GM21723 (cell line): ENCODE results near the gene TSPAN6.
A peak's percentile ranks its signal among the peaks of the same experiment; 100 is the strongest.

Experiments
- ATAC-seq: cut with Tn5 transposase; IDR thresholded peaks from one replicate; pipeline ENCODE4 v1.9.1; 2021; ENCODE audit warnings: mild to moderate bottlenecking, moderate library complexity; ENCODE audit not compliant: unreplicated experiment

TSPAN6 gene, protein sequence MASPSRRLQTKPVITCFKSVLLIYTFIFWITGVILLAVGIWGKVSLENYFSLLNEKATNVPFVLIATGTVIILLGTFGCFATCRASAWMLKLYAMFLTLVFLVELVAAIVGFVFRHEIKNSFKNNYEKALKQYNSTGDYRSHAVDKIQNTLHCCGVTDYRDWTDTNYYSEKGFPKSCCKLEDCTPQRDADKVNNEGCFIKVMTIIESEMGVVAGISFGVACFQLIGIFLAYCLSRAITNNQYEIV

GRCh38 chrX:100636321-100636991 is at the start of gene TSPAN6:
TSS of gene TSPAN6 (minus strand) at chrX:100636806. CDS start at chrX:100636694, 112 bp downstream.
- peak; percentile 93 for ATAC-seq

- ATAC-seq, result no peak
Observed at GRCh38 chrX:100685997-100686305, 49.3 kb upstream of the TSPAN6 start.

DNA sequence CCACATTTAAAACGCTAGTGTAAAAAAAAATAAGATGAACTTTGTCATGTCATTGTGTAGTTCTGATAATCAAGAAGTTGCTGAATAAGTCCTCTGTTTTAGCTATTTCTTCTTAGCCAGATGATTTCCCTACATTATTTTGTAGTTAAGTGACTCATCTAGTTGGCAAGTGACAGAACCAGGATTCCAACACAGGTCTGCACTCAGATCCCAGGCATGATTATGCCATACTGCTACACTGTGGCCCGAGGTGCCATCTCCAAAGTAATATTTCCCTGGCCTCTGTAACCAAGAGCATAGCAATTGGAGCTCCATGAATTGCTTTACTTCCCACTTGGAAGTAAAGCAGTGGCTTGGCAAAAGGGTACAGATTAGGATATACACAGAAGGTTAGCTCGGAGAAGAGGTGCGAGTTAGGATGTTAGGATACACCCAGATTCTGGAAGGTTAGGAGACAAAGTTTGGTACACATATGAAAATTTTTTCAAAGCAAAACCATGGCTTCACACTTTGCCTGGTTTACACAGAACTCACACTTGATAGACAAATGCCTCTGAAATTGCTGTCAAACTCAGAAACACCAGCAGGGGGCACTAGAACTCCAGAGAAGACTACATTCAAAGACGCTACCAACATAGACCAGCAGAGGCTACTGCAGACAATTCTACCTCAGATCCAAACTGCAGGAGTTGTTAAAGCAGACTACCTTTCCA is 48.8 kb upstream of the TSPAN6 start:
- ATAC-seq, result peak; percentile 66

- ATAC-seq, result no peak
Observed at GRCh38 chrX:100682939-100683338, 46.3 kb upstream of the TSPAN6 start.

DNA sequence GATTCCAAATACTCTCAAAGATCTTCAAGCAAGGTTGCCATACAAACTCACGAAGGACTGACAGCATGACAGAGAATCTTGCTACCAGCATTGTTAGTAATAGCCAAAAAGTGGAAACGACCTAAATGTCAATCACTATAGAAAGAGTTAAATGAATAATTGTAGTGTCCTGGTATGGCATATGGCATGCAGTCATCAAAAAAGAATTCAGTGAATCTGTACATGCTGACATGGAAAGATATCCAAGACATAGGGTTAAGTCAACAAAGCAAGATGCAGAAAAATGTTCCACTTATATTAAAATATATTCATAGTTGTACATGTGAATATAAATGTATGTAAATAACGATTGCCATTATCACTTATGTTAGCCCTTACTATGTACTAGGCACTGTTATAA is 45.0 kb upstream of the TSPAN6 start:
- ATAC-seq, result no peak

DNA sequence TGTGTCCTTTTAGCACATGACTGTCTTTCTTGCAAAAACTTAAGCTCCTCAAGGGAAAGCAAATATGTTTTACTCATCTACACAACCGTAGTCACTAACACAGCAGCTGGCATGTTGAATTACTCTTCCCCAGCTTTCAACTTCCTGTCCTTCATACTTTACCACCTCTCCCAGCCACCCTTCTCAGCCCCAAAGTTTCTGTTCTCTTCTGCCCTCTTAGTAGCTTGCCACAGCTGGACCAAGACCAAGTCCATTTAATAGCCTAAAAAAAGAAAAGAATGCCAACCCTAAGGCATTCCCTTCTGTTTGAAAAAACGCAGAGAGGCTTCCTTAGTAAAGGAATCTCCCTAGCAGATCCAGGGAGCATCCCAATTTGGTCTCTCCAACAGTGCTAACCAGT is 44.1 kb upstream of the TSPAN6 start:
- ATAC-seq, result no peak

GRCh38 chrX:100677611-100678181 is 41.1 kb upstream of the TSPAN6 start:
- no peak for ATAC-seq

- ATAC-seq, result no peak
Observed at GRCh38 chrX:100674705-100675104, 38.1 kb upstream of the TSPAN6 start.

DNA sequence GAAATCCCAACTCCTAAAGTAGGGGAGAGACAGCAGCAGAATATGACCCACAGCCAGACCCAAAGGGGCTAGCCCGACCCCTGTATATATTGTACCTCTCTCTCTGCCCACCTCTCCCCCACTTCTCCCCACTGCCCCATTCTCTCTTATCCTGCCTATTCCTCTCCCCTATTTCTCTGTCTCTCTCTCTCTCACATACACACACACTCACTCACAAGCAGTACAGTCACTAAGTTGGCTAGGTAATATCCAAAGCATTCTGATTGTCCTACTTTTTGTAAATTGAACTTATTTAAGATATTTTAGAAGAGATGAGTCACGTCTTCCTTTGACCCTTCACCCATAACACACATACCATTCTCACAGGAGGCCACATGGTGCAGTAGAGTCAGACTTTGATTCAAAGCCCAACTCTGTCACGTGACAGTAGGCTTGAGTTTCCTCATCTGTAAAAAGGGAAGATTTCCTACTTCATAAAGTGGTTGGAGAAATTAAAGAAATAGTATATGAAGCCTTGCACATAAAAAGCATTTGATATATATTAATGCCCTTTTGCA is 36.9 kb upstream of the TSPAN6 start:
- no peak for ATAC-seq

GRCh38 chrX:100672966-100673365 is 36.4 kb upstream of the TSPAN6 start:
- ATAC-seq, result no peak

DNA sequence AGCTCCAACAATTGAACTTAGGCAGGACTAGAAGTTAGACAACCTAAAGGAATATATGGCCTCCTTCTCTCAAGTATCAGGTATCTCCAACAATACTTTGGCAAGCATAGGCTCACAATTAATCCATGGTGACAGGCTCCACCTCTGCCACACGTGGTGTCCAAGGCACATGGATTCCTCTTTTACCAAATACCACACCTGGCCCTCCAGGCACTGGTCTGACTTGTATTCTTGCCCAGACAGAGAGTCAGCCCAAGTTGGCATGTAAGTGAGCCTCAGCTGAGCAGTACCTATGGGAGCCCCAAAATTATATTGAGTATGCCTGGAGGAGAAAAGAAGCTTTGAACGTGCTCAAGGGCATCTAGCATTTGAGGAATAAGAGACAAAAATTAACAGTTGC is 27.0 kb upstream of the TSPAN6 start:
- ATAC-seq, result no peak

DNA sequence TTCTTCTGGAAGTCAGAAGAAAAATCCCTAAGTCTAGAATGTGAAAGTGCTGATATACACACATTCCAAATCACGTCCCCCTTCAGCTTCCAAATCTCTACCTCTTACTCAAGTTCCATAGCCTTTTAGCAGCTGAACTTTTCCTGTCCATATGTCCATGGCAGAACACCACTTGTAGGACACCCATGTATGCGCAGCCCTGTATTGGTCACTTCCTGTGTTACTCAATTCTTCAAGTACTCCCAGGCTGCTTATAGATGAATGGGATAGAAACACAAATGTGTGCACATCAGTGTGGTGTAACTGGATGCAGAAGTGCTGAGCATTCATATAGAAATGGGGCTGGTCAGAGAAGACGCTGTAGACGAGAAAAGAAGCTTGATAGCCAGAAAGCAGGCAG is 26.2 kb upstream of the TSPAN6 start:
- no peak for ATAC-seq

- no peak for ATAC-seq
Observed at GRCh38 chrX:100662170-100662569, 25.6 kb upstream of the TSPAN6 start.

DNA sequence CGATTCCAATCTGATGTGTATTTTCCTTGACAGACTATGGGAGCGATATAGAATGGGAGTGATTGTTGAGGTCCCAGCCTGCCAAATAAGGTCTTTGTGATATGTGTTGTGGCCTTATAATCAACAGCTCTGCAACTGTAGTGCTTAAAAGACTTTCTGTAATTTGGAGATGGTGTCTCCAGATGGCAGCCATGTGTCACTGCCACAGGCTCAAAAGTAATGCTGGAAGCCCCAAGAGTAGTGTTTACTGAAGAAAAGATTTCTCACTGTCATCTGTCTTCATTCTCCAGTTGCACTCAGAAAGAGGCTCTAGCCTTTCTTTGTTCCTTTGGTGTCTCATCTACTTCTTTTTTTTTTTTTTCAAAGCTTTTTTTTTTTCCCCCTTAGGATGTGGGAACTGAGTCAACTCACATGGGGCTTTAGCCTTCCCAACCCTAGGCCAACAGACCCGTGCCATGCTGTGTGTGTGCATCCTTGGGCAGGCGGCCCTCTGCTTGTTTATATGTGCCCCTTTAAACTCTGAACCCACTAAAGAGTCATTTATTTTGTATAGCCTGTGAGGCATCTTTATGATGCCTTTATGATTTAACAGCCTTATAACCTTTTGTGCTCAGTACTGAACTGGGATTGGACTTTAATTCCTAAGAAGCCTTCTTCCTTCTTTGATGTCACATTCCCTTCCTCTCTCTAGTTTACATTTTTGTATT is 23.0 kb upstream of the TSPAN6 start:
- ATAC-seq, result no peak

- ATAC-seq, result no peak
Observed at GRCh38 chrX:100658941-100659381, 22.4 kb upstream of the TSPAN6 start.

GRCh38 chrX:100654261-100654660 is 17.7 kb upstream of the TSPAN6 start:
- no peak for ATAC-seq

DNA sequence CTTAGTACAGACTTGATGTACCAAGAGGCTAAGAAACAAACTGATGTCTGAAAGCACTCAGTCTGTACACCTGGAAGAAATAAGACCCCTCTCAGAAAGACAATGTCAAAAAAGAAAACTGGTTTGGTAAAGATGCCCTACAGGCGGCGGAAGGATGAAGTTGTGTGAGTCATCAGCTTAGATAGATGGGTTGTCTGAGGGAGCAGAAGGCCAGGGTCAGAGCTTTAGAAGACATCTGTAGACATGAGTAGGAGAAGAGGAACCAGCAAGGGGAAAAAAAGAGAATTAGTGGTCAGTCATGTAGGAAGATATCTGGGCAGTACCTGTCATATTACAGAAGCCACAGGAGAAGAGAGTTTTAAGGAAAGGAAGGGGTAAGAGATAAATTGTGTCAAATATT is 15.7 kb upstream of the TSPAN6 start:
- no peak for ATAC-seq

DNA sequence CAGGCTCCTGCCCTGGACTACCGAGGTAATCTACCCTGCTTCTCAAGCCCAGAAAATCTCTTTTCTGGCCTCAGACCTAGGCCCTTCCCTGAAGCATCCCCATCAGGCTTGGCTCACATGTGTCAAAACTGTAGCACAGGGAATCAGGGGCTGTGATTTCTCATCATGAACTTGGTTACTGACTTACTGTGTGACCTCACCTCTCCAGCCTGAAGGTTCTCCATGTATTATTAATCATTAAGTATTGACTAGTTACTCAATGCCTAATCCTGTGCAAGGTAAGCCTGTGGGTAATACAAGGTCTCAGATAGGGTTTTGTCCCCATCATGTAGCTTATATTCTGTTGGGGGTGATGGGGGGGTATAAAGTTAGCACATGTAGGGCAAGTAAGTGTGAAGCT is 14.2 kb upstream of the TSPAN6 start:
- no peak for ATAC-seq

DNA sequence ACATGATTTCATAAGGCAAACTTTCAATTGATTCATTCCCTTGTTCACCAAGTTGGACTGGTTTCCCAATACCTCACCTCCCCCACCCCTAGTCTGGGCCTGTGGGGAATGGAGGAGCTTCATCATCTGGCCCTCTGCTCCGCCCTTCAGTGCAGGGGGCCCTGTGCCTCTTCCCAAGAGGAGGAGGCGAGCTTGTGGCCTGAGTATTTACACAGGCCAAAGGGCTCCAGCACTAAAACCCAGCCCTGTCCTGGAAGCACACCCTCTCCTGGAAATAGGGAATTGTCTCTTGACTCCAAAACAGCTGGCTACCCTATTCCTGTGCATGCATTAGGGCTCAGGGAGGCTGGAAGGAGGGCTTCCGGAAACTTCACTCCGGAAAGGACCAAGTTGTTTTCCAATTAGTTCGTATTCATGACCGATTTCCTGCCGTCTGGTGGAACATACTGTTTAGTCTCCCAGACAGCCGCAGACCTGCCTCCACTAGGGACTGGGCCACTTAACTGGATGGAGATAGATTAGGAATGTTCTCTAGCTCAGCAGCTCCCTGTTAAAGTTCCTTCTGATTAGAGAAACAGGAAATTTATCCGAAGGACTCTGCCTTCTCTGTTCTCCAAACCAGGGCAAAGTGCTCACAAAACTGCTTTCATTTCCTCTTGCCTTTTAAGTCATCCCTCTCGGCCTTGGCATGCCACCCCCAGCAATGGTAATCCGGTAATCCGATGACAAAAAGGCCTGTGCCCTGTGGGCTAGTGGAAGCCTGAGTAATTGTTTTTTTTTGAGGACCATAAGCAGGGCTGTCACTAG is 13.1 kb upstream of the TSPAN6 start:
- no peak for ATAC-seq
